Activated CD4-positive, alpha-beta T cell treated with anti-CD3 and anti-CD28 coated beads for 48 hours (primary cell): ENCODE data around the gene OTOA.
"Not testable (repeated sequence)": the region's sequence is repeated elsewhere in the genome, so short reads cannot be mapped to it uniquely, and the experiment has no call there.

Source experiments
- DNase-seq: peaks from one replicate; pipeline ENCODE4 v3.0.0-alpha.2; 2020

The OTOA gene

DNA sequence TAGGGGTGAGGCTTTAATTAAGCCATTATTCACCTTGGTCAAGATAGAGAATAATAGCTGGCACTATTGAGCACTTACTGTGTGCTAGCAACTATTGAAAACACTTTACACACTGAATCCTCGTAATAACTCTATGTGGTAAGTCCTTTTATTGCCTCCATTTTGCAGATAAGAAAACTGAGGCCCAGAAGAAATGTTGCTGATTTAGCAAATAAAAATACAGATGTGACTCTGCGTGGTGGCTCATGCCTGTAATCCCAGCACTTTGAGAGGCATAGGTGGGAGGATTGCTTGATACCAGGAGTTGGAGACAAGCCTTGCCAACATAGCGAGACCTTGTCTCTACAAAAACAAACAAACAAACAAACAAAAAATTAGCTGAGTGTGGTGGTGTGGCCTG is 19.4 kb downstream of the OTOA start:
- DNase-seq, result no peak

DNA sequence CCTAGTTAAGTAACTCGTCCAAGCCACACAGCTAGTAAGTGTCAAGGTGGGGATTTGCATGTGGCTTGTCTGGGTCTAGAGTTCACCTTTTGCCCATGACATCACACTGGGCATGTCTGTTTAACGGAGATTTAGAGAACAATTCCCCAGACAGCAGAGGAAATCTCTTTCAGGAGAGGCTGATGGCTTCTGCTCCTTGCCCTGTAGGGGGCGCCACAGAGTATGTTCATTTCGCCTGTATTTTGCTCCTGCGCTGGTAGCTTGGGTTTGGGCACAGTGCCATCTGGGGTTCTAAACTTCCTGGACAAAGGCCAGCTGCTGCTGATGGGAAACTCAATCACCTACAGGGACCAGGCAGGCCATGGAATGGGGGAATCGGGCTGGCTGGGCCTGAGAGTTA is 20.4 kb downstream of the OTOA start:
- peak; percentile 68 for DNase-seq

GRCh38 chr16:21685034-21685455 is 21.3 kb downstream of the OTOA start:
- no peak for DNase-seq

GRCh38 chr16:21689107-21689506 is 25.3 kb downstream of the OTOA start:
- DNase-seq, result no peak

GRCh38 chr16:21690967-21691366 is 27.2 kb downstream of the OTOA start:
- DNase-seq, result not testable (repeated sequence)

GRCh38 chr16:21694609-21695008 is 30.8 kb downstream of the OTOA start:
- no peak for DNase-seq

- no peak for DNase-seq
Measured at GRCh38 chr16:21697032-21697431, 33.3 kb downstream of the OTOA start.

DNA sequence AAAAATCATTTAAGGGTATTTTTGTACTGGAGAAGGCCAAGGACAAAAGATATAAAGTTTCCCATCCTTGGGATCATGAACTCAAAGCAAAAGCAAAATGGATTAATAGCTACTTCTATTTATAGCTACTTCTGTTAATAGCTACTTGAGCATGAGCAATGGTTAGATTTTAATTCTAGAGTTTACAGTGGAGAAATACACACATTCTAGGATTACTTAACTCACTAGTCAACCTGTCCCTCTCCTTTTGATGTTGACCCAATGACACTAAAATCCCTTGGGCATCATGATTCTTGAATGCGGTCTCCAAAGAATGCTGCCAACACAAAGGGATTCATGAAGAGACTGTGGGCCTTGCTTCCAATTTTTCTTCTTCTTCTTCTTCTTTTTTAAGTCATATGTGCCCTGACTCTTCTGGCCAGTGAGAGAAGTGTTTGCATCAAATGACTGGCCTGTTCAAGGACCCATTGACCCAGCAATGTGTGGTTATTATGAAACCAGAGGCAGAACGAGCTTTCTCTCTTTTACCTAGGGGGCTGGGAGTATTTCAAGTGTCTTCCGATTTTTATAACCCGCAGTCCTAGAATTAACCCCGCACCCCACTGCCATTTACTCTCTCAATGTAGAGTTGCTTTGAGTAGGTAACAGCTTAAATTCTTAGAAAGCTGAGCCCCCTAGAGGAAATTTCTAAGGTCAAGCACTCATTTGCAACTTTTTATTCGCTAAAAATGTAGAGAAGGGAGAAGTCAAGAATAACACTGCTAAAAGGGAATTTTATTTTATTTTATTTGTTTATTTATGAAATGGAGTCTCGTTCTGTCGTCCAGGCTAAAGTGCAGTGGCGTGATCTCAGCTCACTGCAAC is 34.6 kb downstream of the OTOA start:
- no peak for DNase-seq

DNA sequence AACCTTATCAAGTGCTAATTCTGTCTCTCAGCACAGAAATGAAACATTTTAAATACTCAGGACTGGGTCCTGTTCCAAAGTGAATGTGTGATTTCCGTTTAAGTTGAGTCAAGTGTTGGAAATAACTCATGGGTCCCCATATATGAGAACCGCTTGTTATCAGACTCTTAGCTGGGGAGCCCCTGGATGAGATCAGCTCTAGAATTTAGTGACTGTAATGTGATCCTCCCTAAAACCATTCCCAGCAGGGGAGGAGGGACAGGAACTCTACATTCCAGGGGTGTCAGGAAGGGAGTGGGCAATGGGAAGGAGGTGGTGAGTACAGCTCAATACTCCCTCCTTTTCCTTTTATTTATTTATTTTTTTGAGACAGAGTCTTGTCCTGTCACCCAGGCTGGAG is 37.5 kb downstream of the OTOA start:
- no peak for DNase-seq

GRCh38 chr16:21702276-21702675 is 38.5 kb downstream of the OTOA start:
- no peak for DNase-seq

DNA sequence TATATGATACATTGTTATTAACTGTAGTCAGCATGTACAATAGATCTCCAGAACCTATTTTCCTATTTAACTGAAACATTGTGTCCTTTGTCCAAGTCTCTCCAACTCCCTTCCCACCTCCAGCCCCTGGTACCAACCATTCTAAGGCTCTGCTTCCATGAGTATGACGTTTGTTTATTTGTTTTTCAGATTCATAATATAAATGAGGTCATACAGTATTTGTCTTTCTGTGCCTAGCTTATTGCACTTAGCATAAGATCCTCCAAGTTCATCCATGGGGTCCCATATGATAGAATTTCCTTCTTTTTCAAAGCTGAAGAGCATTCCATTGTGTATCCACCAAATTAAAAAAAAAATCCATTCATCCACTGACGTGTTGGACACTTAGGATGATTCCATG is 39.4 kb downstream of the OTOA start:
- DNase-seq, result no peak

DNA sequence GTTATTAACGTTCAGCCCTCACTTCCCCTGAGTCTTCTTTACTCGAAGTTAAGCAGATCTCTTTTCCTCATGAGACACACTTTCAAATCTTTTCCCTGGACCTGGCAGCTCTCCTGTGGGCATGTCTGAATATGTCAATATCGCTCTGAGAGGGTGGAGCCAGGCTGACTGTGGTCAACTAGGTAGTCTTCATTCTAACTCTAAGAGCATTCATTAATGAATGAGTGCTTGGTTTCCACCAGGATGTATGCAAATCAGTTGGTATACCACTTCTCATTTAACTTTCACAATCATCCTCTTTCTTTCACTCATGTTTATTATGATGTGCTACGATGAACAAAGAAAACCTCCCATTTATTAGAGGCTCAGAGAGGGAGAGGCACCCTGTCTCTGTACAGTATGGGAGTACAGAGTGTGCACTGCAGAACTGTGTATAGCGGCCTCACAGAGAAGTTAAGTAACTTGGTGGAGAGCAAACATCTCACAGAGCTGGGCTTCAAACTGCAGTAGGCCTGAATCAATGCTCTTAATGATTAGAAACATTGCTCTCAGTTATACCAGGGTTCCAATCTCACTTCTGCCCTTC is 39.9 kb downstream of the OTOA start:
- DNase-seq, result no peak

GRCh38 chr16:21704266-21704665 is 40.5 kb downstream of the OTOA start:
- DNase-seq, result no peak

GRCh38 chr16:21704733-21705132 is 41.0 kb downstream of the OTOA start:
- DNase-seq, result no peak

GRCh38 chr16:21708533-21709115 is 44.9 kb downstream of the OTOA start:
- DNase-seq, result peak; percentile 91

GRCh38 chr16:21710938-21711337 is 47.2 kb downstream of the OTOA start:
- no peak for DNase-seq

GRCh38 chr16:21713549-21714368 is 50.0 kb downstream of the OTOA start:
- DNase-seq, result no peak

- not testable (repeated sequence) for DNase-seq
Measured at GRCh38 chr16:21714369-21714618, 50.5 kb downstream of the OTOA start.

GRCh38 chr16:21717608-21718007 is 53.8 kb downstream of the OTOA start:
- DNase-seq, result no peak

DNA sequence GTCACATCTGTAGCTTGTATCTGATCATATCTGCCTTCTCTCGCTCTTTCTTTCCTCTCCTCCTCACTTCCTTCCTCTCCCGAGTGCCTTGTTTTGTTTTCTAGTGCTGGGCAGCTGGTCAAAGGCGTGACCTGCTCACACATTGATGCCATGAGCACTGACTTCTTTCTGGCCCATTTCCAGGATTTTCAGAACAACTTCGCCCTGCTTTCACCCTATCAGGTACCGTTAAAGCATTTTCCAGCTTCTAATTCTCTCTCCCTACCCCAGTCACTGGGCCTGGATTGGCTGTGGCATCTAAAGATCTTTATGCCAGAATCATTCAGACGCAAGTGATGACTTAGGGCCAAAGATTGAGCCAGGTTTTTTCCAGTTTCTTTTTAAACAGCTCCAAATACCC is 55.5 kb downstream of the OTOA start:
- no peak for DNase-seq

- DNase-seq, result no peak
Measured at GRCh38 chr16:21720533-21720932, 56.8 kb downstream of the OTOA start.

- no peak for DNase-seq
Measured at GRCh38 chr16:21722771-21723455, 59.1 kb downstream of the OTOA start.

DNA sequence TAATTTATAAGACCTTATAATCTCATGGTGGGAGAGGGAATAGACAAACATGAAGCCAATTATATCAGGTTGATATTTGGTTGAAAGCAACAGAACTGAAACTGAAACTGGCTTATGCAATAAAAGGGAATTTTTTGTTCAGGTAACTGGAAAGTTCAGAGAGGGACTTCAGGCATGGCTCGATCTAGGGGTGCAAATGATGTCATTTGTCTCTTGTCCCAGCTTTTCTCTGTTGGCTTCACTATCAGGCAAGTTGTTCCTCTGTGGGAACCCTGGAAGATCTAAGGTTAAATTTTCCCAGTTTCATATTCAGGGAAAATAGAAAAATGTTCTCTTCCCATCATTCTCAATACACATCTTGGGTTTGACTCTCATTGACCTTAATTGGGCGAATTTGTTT is 59.8 kb downstream of the OTOA start:
- DNase-seq, result no peak
